ENCODE data around the gene ELF4. TPM values are rescaled to one million over a fixed set of nuclear protein-coding genes. Genes with fewer than 3 reads are reported as not detected.
"Not testable (repeated sequence)": the region's sequence is repeated elsewhere in the genome, so short reads cannot be mapped to it uniquely, and the experiment has no call there.

ELF4 gene
- total RNA-seq, 2 donors from 2014 or later = 4.2 to 6.4 TPM

GRCh38 chrX:130118441-130119311, 8.4 kb upstream of the ELF4 start:
- intact Hi-C loops (cut with DNase I) = no loop called here
- DNase-seq = no peak
- ATAC-seq = peak in 1 of 2 donors; percentile 9

- ATAC-seq (no peak), DNase-seq (no peak)
- intact Hi-C loops (cut with DNase I) = no loop called here
These were observed 6.9 kb upstream of the ELF4 start for GRCh38 chrX:130117166-130117565.

GRCh38 chrX:130115119-130115885, 5.0 kb upstream of the ELF4 start:
- DNase-seq; ATAC-seq; intact Hi-C loops (cut with DNase I): not testable (repeated sequence)

- no peak for DNase-seq
- intact Hi-C loops (cut with DNase I) = no loop called here
- no peak for ATAC-seq
These were observed 3.9 kb upstream of the ELF4 start for GRCh38 chrX:130114141-130114588.

GRCh38 chrX:130111220-130112154, 1.2 kb upstream of the ELF4 start:
- DNase-seq (no peak), ATAC-seq (peak in 1 of 2 donors; percentile 5)
- intact Hi-C loops (cut with DNase I) = no loop called here

GRCh38 chrX:130109429-130110378, 593 bp downstream of the ELF4 start:
- peak; percentile 16 for DNase-seq
- peak; percentile 17 to 22 for ATAC-seq
- intact Hi-C loops (cut with DNase I) = no loop called here

GRCh38 chrX:130108647-130109428, 1.5 kb downstream of the ELF4 start:
- intact Hi-C loops (cut with DNase I) = no loop called here
- ATAC-seq (peak in 1 of 2 donors; percentile 68), DNase-seq (peak; percentile 60)

GRCh38 chrX:130106071-130106470, 4.2 kb downstream of the ELF4 start:
- intact Hi-C loops (cut with DNase I) = no loop called here
- ATAC-seq (no peak), DNase-seq (no peak)

- DNase-seq (no peak), ATAC-seq (no peak)
- intact Hi-C loops (cut with DNase I) = no loop called here
These were observed 5.1 kb downstream of the ELF4 start for GRCh38 chrX:130105244-130105643.

- DNase-seq (no peak), ATAC-seq (no peak)
- intact Hi-C loops (cut with DNase I) = no loop called here
These were observed 6.7 kb downstream of the ELF4 start for GRCh38 chrX:130103605-130104004.

- intact Hi-C loops (cut with DNase I) = no loop called here
- ATAC-seq = peak; percentile 88
These were observed 10.1 kb downstream of the ELF4 start for GRCh38 chrX:130100180-130100579.

GRCh38 chrX:130098210-130098552, 12.1 kb downstream of the ELF4 start:
- DNase-seq (no peak), ATAC-seq (no peak)
- intact Hi-C loops (cut with DNase I) = no loop called here

More at GRCh38 chrX:130100180-130100579, 10.1 kb downstream of the ELF4 start:
- DNase-seq = peak; percentile 74

GRCh38 chrX:130097507-130098209, 12.6 kb downstream of the ELF4 start:
- ATAC-seq = peak; percentile 28 to 39
- intact Hi-C loops (cut with DNase I) = no loop called here
- DNase-seq = no peak

GRCh38 chrX:130095249-130096030, 14.9 kb downstream of the ELF4 start:
- intact Hi-C loops (cut with DNase I) = no loop called here
- DNase-seq (no peak), ATAC-seq (no peak)

GRCh38 chrX:130094696-130095095, 15.6 kb downstream of the ELF4 start:
- ATAC-seq = no peak
- intact Hi-C loops (cut with DNase I) = no loop called here

GRCh38 chrX:130093271-130093670, 17.0 kb downstream of the ELF4 start:
- ATAC-seq (no peak), DNase-seq (no peak)
- intact Hi-C loops (cut with DNase I) = no loop called here

More at GRCh38 chrX:130094696-130095095, 15.6 kb downstream of the ELF4 start:
- no peak for DNase-seq
